ENCODE data around the gene CENPU. TPM values are rescaled to one million over a fixed set of nuclear protein-coding genes. Genes with fewer than 3 reads are reported as not detected.

The CENPU gene
- total RNA-seq, 1 experiment from 2014 or later, result 124 TPM

GRCh38 chr4:184671101-184671500 lies 62.8 kb downstream of the CENPU start:
- H3K36me3 Mint-ChIP-seq (ENCODE audit: insufficient read depth in 1 of 3, low read depth in 3 of 3), result peaks cover 2 to 39% (median 27%) of the 10 kb centered on the region in 3 experiments
- no peaks in the 10 kb centered on the region for H3K79me1 ChIP-seq (ENCODE audit: insufficient read depth, low read depth, low read length, poor library complexity, severe bottlenecking)
- no peak overlapping the region for H2BK5ac ChIP-seq (ENCODE audit: insufficient read length, low read length)
- no peak overlapping the region for H4K8ac ChIP-seq (replicated peaks; ENCODE audit: insufficient read length, low read depth, low read length)
- H2AK5ac ChIP-seq (ENCODE audit: insufficient read length, low read length), result no peak overlapping the region
- H3K27me3 Mint-ChIP-seq (ENCODE audit: low read depth), result no peaks in the 10 kb centered on the region
- WGBS (ENCODE audit: extremely low coverage, insufficient read length, low lambda C conversion rate), result no CpG with 5 or more reads among the region's 9 CpGs
- no peak for DNase-seq
- H2AFZ ChIP-seq (ENCODE audit: low read length), result no peak overlapping the region
- H3K56ac ChIP-seq (ENCODE audit: insufficient read length, low read depth, low read length), result no peak overlapping the region
- H3K27ac ChIP-seq (ENCODE audit: insufficient read length, low read depth, low read length), result no peak overlapping the region
- H3K9me3 Mint-ChIP-seq, result no peaks in the 10 kb centered on the region
- H3K4me1 Mint-ChIP-seq, result no peaks in the 10 kb centered on the region
- H3K4me3 Mint-ChIP-seq, result no peak overlapping the region
- no peak for TF ChIP-seq CTCF (conservative IDR thresholded peaks at IDR 0.05)
- no peaks in the 10 kb centered on the region for H3K9me3 ChIP-seq (ENCODE audit: control insufficient read depth, low read depth, low read length)
- H3K79me2 ChIP-seq (ENCODE audit: insufficient read depth, low read length), result no peaks in the 10 kb centered on the region
- no peak overlapping the region for H4K5ac ChIP-seq (ENCODE audit: insufficient read length, low read depth, low read length)
- H2BK120ac ChIP-seq (ENCODE audit: low read depth, low read length, poor library complexity, severe bottlenecking), result no peak overlapping the region
- no peak overlapping the region for H4K91ac ChIP-seq (ENCODE audit: insufficient read length, low read depth, low read length)
- H4K20me1 ChIP-seq (ENCODE audit: control insufficient read depth, insufficient read depth, insufficient read length), result no peaks in the 10 kb centered on the region
- no peak overlapping the region for H3K14ac ChIP-seq (ENCODE audit: insufficient read depth, low read length)
- no peaks in the 10 kb centered on the region for H3K4me1 ChIP-seq (ENCODE audit: insufficient read depth, low read length)
- no peak overlapping the region for H2BK15ac ChIP-seq (ENCODE audit: low read depth, low read length)
- H3K18ac ChIP-seq (ENCODE audit: insufficient read length, low read depth, low read length), result no peak overlapping the region
- H3K4ac ChIP-seq (ENCODE audit: low read depth, low read length), result no peak overlapping the region
- H3K23me2 ChIP-seq (ENCODE audit: insufficient read length, low read depth, low read length, poor library complexity, severe bottlenecking), result no peaks in the 10 kb centered on the region
- H3K27me3 ChIP-seq (ENCODE audit: insufficient read depth, low read length), result no peaks in the 10 kb centered on the region
- no peak overlapping the region for H3K4me2 ChIP-seq (ENCODE audit: insufficient read depth, insufficient read length, low read length)
- H3T11ph ChIP-seq (ENCODE audit: low read length), result no peak overlapping the region
- no peak overlapping the region for H3K23ac ChIP-seq (ENCODE audit: insufficient read length, low read depth, low read length)
- H2BK12ac ChIP-seq (ENCODE audit: insufficient read length, low read depth, low read length), result no peak overlapping the region
- no peak overlapping the region for H3K9ac ChIP-seq (ENCODE audit: extremely low read depth, insufficient read length, low read length)
- H3K27ac Mint-ChIP-seq, result no peak overlapping the region
- no peak overlapping the region for H2BK20ac ChIP-seq (ENCODE audit: low read depth, low read length, poor library complexity, severe bottlenecking)

All from H9 (cell line).